OCI-LY1 (cell line): ENCODE results near the gene HLF.

ENCODE experiments used
- H2AFZ ChIP-seq: fragments of 200-600 bp; sonication (generic), shearing (Covaris generic); 2 replicates; pipeline ENCODE4 v1.6.0; 2014; ENCODE audit warnings: antibody characterized with exemption, mild to moderate bottlenecking, low read length
- H3F3A ChIP-seq: fragments of 200-600 bp; sonication (generic), shearing (Covaris generic); 2 replicates; pipeline ENCODE4 v1.6.0; 2014; ENCODE audit warnings: mild to moderate bottlenecking, antibody characterized with exemption, low read length, moderate library complexity; ENCODE audit not compliant: insufficient read depth
- H3K27ac ChIP-seq: fragments of 200-600 bp; sonication (generic); 2 replicates; pipeline ENCODE4 v1.5.1; 2014; ENCODE audit warnings: low read length, mixed run types, mild to moderate bottlenecking, low read depth; ENCODE audit not compliant: poor library complexity, severe bottlenecking
- H3K27me3 ChIP-seq: fragments of 200-600 bp; sonication (generic); 2 replicates; pipeline ENCODE4 v1.6.0; 2014; ENCODE audit warnings: antibody characterized with exemption, mild to moderate bottlenecking, low read length, moderate library complexity; ENCODE audit not compliant: insufficient read depth
- H3K36me3 ChIP-seq: fragments of 200-600 bp; sonication (generic); 2 replicates; pipeline ENCODE4 v1.6.1; 2014; ENCODE audit warnings: mild to moderate bottlenecking, antibody characterized with exemption, low read length, moderate library complexity, mixed read lengths; ENCODE audit not compliant: insufficient read depth
- H3K4me1 ChIP-seq: fragments of 200-600 bp; sonication (generic); 2 replicates; pipeline ENCODE4 v1.5.1; 2014; ENCODE audit warnings: mild to moderate bottlenecking, low read length, moderate library complexity; ENCODE audit not compliant: insufficient read depth, severe bottlenecking
- H3K4me2 ChIP-seq: fragments of 200-600 bp; sonication (generic), shearing (Covaris generic); 2 replicates; pipeline ENCODE4 v1.6.1; 2014; ENCODE audit warnings: low read length
- H3K4me3 ChIP-seq: fragments of 200-600 bp; sonication (generic); 2 replicates; pipeline ENCODE4 v1.5.1; 2014; ENCODE audit warnings: low read length, low read depth, mild to moderate bottlenecking, mixed read lengths; ENCODE audit not compliant: poor library complexity, severe bottlenecking
- H3K79me2 ChIP-seq: fragments of 200-600 bp; shearing (Covaris generic); 2 replicates; pipeline ENCODE4 v1.6.1; 2016; ENCODE audit warnings: mixed run types, low read length, mixed read lengths; ENCODE audit not compliant: insufficient read depth
- H3K9ac ChIP-seq: fragments of 200-600 bp; sonication (generic), shearing (Covaris generic); 2 replicates; pipeline ENCODE4 v1.6.1; 2014; ENCODE audit warnings: mild to moderate bottlenecking, low read length, mixed read lengths
- H3K9me2 ChIP-seq: fragments of 200-600 bp; sonication (generic), shearing (Covaris generic); 2 replicates; pipeline ENCODE4 v1.6.1; 2014; ENCODE audit warnings: low read depth, mild to moderate bottlenecking, low read length, mixed read lengths
- H3K9me3 ChIP-seq: fragments of 200-600 bp; shearing (Covaris generic); 2 replicates; pipeline ENCODE4 v1.6.1; 2014; ENCODE audit warnings: low read length, mixed read lengths
- H4K20me1 ChIP-seq: fragments of 200-600 bp; sonication (generic), shearing (Covaris generic); 2 replicates; pipeline ENCODE4 v1.6.0; 2016; ENCODE audit warnings: mild to moderate bottlenecking, low read length; ENCODE audit not compliant: insufficient read depth
- CTCF ChIP-seq: fragments of 200-600 bp; sonication (generic), shearing (Covaris generic); IDR thresholded peaks from 2 replicates; pipeline ENCODE4 v1.5.1; 2017; ENCODE audit warnings: mild to moderate bottlenecking, antibody characterized with exemption, low read length, moderate library complexity, mixed read lengths
- EZH2 ChIP-seq: fragments of 200-600 bp; sonication (generic), shearing (Covaris generic); IDR thresholded peaks from 2 replicates; pipeline ENCODE4 v1.8.0; 2017; ENCODE audit warnings: borderline replicate concordance, mixed run types, mild to moderate bottlenecking, antibody characterized with exemption, low read length, moderate library complexity, mixed read lengths

HLF gene

GRCh38 chr17:55219459-55219858 is 45.3 kb upstream of the HLF start:
- Histone ChIP-seq H3K27ac (no peak overlapping the region), H3K9ac (no peak overlapping the region), H2AFZ (no peak overlapping the region), H3K4me1 (no peaks in the 10 kb centered on the region), H3K4me2 (no peak overlapping the region), H3K4me3 (no peak overlapping the region), H3K9me2 (no peaks in the 10 kb centered on the region), H3K36me3 (no peaks in the 10 kb centered on the region), H3K9me3 (no peaks in the 10 kb centered on the region), H3K27me3 (no peaks in the 10 kb centered on the region), H3F3A (no peaks in the 10 kb centered on the region), H4K20me1 (no peaks in the 10 kb centered on the region), H3K79me2 (no peaks in the 10 kb centered on the region)
- no peak for TF ChIP-seq EZH2
- TF ChIP-seq CTCF = no peak

- Histone ChIP-seq H3K9me3 (no peaks in the 10 kb centered on the region), H3K4me2 (no peak overlapping the region), H3K9me2 (no peaks in the 10 kb centered on the region), H3K27me3 (no peaks in the 10 kb centered on the region), H3K4me3 (no peak overlapping the region), H3K36me3 (no peaks in the 10 kb centered on the region), H3K9ac (no peak overlapping the region), H3K79me2 (no peaks in the 10 kb centered on the region), H3F3A (no peaks in the 10 kb centered on the region), H3K27ac (no peak overlapping the region), H3K4me1 (no peaks in the 10 kb centered on the region), H2AFZ (no peak overlapping the region), H4K20me1 (no peaks in the 10 kb centered on the region)
- TF ChIP-seq CTCF (no peak), EZH2 (no peak)
These were observed 44.8 kb upstream of the HLF start for GRCh38 chr17:55219934-55220333.

GRCh38 chr17:55223524-55223923 is 41.2 kb upstream of the HLF start:
- H3K9me2 ChIP-seq = no peaks in the 10 kb centered on the region
- H4K20me1 ChIP-seq = no peaks in the 10 kb centered on the region
- no peak overlapping the region for H2AFZ ChIP-seq
- no peak overlapping the region for H3K27ac ChIP-seq
- H3K4me3 ChIP-seq = no peak overlapping the region
- H3K4me2 ChIP-seq = no peak overlapping the region
- TF ChIP-seq CTCF = no peak
- TF ChIP-seq EZH2 = no peak
- H3K27me3 ChIP-seq = no peaks in the 10 kb centered on the region
- H3K4me1 ChIP-seq = no peaks in the 10 kb centered on the region
- no peaks in the 10 kb centered on the region for H3F3A ChIP-seq
- no peaks in the 10 kb centered on the region for H3K79me2 ChIP-seq
- no peak overlapping the region for H3K9ac ChIP-seq
- H3K36me3 ChIP-seq = no peaks in the 10 kb centered on the region
- no peaks in the 10 kb centered on the region for H3K9me3 ChIP-seq
